Measurements from ENCODE around the gene RREB1.

DNA sequence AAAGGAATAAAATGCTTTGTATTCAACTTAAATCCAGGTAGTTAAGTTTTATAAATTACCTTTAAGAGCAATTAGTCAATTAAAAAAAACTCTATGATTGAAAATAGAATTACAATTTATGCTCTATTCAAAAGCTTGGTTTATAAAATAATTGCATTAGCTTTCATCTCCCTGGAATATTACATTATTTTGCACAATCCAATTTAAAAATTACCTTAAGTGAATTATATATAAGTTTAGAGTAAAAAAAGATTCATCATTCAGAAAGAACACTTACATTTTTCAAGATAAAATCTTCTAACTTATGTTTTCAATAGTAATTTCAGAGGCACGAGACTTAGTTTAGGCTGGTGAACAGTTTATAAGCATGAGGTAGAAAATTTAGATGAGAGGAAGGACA is 190.4 kb downstream of the RREB1 start:
- TF ChIP-seq TAF1 (IDR thresholded peaks at IDR 0.05; ENCODE audit: low read depth, low read length) (no peak), POLR2A (IDR thresholded peaks at IDR 0.05; ENCODE audit: low read depth, low read length) (no peak), POLR2AphosphoS5 (IDR thresholded peaks at IDR 0.05; ENCODE audit: low read depth, low read length) (no peak)

All from GM12891 (cell line).